Ishikawa (cell line): Measurements from ENCODE around the gene RPL10A.

Experiments
- CEBPB ChIP-seq: IDR thresholded peaks from 2 replicates; pipeline ENCODE4 v1.6.1; 2012
- TF ChIP-seq, protein P1 (sequence below): IDR thresholded peaks from 2 replicates; pipeline ENCODE4 v1.6.1; 2012

RPL10A gene

DNA sequence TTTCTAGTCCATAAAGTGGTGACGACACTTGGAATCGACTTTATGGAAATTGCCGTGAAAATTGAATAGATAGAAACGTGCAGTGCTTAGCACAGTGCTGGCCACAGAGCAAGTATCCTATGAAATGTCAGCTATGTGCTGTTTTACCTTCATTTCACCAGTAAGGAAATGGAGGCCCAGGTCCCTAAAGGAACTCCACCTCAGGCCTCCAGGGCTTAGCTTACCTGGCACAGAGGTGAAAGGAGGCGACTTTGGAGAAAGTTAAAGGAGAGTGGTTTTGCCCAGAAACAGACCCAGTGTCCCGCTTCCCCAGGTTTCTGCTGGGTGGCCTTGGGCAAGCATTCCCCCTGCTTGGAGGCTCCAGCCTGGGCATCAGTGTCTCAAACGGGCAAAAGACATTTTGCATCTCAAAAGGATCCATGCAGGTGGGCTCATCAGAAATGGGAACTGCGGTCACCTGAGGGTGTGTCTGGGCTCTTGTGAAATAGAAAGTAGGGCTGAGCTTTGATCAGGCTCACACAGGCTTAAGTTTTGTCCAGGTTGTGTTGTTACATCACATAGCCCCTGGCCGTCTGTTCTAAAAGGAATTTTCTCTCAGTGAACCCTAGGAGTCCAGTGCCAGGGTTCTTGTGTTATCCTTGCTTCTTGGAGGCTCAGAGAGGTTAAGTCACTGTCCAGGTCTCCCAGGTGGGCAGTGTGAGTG, 51.3 kb downstream of the RPL10A start:
- TF ChIP-seq CEBPB: no peak
- TF ChIP-seq, protein P1, sequence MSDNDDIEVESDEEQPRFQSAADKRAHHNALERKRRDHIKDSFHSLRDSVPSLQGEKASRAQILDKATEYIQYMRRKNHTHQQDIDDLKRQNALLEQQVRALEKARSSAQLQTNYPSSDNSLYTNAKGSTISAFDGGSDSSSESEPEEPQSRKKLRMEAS: no peak
